ENCODE data around the gene KCNQ1.
A peak's percentile ranks its signal among the peaks of the same experiment; 100 is the strongest.

The KCNQ1 gene

GRCh38 chr11:2444821-2445745 lies at the start of gene KCNQ1:
KCNQ1 (plus strand) TSS chr11:2445008; CDS start chr11:2445099, 91 bp downstream.
- DNase-seq (ENCODE audit: low read depth): no peak

- no peak for DNase-seq (ENCODE audit: low read depth)
Measured at GRCh38 chr11:2395211-2395730, 49.5 kb upstream of the KCNQ1 start.

DNA sequence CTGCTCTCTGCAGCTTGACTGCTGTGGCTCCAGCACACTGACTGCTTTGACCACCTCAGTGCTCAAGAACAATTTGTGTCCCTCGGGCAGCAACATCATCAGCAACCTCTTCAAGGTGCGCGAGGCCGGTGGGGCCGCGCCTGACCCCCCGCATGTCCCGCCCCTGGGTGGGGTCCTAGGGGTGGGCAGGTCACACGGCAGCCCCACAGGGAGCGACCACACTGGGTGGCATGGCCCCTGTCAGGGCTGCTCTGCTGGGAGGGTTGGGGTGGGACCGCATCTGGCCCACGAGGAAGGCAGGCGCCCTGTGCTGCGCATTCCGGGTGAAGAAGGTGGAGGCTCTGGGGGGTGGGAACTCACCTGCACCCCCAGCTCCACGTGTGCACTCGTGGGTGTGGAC lies 49.0 kb upstream of the KCNQ1 start:
- DNase-seq (ENCODE audit: low read depth): no peak

DNA sequence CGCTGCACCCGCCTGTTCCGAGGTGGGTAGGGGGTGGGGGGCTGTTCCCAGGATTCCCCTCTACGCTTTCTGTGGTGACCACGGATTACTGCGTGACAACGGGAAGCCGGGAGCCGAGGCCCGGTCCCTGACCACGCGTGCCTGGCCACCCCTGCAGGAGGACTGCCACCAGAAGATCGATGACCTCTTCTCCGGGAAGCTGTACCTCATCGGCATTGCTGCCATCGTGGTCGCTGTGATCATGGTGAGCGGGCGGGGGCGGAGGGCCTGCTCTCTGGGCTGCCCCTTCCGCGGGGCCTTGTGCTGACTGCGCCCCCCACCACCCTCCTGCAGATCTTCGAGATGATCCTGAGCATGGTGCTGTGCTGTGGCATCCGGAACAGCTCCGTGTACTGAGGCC lies 48.3 kb upstream of the KCNQ1 start:
- DNase-seq (ENCODE audit: low read depth): no peak

DNA sequence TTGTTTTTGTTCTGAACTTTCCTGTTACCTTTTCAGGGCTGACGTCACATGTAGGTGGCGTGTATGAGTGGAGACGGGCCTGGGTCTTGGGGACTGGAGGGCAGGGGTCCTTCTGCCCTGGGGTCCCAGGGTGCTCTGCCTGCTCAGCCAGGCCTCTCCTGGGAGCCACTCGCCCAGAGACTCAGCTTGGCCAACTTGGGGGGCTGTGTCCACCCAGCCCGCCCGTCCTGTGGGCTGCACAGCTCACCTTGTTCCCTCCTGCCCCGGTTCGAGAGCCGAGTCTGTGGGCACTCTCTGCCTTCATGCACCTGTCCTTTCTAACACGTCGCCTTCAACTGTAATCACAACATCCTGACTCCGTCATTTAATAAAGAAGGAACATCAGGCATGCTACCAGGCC lies 47.8 kb upstream of the KCNQ1 start:
- no peak for DNase-seq (ENCODE audit: low read depth)

DNA sequence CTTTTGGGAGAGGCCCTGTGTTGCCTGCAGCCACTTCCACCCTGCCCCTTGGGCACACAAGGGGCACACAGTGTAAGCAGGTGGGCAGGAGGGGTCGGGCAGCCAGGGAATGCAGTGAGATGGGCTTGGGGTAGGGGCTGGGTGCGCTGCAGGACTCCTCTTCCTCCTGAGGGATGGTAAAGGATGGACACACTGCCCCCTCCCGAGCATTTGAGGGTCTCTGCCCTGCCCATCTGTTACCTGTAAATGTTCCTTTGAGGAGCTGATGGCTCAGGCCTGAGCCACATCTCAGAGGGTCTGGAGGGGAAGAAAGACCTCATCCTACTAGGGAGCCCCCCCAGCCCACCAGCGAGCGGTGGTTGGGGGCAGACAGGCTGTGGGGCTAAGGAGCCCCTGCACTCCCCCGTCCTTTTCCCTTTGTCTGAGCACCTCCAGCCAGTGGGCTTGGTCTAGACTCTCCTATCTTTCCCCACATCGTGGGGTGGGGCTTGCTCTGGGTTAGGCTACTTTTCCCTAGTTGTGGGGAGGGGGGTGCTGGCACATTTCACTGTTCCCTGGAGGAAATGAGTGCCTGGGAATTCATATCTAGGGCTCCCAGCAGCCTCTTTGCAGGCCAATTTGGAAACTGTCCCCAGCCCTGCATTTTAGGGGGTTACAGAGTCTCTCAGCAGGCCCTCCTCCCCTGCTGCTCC lies 46.0 kb upstream of the KCNQ1 start:
- no peak for DNase-seq (ENCODE audit: low read depth)

GRCh38 chr11:2399488-2400068 lies 45.2 kb upstream of the KCNQ1 start:
- DNase-seq (ENCODE audit: low read depth): no peak

GRCh38 chr11:2400069-2400761 lies 44.6 kb upstream of the KCNQ1 start, which contains the start of gene TSSC4:
TSSC4 (plus strand) TSS chr11:2400750; CDS start chr11:2402634, 1,884 bp downstream.
- DNase-seq (ENCODE audit: low read depth): peak; percentile 99

DNA sequence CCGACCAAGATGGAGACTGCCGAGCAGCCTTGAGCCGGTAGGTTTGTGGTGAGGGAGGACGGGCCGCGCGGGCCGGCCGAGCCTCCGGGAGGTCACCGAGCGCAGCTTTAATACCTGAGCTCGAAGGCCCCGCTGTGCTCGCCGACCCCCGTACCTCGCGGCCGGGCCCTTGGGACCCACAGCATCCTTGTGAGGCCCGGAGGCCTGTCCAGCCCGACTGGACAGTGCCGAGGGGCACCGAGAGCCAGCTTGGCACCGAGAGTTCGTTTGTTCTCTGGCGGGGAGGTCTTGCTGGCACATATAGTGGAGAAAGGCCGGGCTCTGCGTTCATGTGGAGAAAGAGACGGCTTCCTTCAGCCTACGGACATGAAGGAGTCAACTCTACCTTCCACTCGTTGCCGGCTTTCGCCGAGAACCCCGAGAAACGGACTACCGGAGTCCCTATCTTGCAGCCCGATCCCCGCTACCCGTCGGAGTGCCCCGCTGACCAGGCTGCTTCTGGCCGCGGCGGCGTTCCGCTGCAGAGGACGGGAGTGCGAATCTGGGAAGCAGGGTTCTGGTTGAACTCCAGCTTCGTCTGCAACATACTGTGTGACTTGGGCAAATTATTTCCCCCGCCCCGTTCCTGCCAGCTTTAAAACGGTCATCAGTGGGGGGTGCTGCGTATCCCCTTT lies 43.9 kb upstream of the KCNQ1 start:
- DNase-seq (ENCODE audit: low read depth): no peak

DNA sequence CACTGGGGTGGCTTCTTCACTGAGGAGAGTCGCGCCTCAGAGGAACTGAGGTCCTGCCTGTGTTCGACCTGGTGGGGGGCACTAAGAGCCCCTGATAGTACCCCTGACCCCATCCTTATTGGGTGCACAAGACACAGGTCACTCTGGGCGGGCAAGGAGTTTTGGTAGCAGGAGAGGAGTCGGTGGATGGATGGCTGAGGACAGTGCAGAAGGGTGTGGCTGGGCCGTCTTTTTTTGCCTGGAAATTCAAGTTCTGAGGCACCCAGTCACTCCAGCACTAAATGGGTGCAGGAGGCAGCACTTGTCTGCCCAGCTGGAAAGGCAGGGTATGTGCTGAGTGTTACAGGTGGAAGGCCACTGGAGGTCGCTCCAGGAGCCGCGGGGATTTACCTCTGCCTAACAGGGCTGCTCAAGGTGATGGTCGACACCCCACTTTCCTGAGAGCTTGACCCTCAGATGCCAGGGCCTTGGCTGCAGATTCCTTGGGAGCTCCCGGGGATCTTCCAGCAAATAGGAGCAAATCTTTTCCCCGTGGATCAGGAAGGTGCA lies 43.3 kb upstream of the KCNQ1 start:
- DNase-seq (ENCODE audit: low read depth): no peak

DNA sequence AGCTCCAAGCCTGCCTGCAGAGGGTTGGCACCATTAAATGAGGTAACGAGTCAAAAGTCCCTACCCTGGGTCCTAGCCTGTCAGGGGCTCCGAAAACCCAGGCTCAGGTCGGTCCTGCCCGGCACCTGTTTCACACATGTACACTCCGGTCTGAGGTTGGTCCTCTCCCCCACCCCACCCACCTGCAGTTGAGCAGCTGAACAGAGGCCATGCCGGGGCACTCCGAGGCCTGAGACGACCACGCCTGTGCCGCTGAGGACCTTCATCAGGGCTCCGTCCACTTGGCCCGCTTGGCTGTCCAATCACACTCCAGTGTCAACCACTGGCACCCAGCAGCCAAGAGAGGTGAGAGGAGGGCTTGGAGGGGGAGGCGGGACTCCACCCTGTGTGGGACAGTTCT lies 42.7 kb upstream of the KCNQ1 start:
- no peak for DNase-seq (ENCODE audit: low read depth)

DNA sequence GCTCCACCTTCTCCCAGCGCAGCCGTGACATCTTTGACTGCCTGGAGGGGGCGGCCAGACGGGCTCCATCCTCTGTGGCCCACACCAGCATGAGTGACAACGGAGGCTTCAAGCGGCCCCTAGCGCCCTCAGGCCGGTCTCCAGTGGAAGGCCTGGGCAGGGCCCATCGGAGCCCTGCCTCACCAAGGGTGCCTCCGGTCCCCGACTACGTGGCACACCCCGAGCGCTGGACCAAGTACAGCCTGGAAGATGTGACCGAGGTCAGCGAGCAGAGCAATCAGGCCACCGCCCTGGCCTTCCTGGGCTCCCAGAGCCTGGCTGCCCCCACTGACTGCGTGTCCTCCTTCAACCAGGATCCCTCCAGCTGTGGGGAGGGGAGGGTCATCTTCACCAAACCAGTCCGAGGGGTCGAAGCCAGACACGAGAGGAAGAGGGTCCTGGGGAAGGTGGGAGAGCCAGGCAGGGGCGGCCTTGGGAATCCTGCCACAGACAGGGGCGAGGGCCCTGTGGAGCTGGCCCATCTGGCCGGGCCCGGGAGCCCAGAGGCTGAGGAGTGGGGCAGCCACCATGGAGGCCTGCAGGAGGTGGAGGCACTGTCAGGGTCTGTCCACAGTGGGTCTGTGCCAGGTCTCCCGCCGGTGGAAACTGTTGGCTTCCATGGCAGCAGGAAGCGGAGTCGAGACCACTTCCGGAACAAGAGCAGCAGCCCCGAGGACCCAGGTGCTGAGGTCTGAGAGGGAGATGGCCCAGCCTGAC lies 41.7 kb upstream of the KCNQ1 start:
- DNase-seq (ENCODE audit: low read depth): no peak

DNA sequence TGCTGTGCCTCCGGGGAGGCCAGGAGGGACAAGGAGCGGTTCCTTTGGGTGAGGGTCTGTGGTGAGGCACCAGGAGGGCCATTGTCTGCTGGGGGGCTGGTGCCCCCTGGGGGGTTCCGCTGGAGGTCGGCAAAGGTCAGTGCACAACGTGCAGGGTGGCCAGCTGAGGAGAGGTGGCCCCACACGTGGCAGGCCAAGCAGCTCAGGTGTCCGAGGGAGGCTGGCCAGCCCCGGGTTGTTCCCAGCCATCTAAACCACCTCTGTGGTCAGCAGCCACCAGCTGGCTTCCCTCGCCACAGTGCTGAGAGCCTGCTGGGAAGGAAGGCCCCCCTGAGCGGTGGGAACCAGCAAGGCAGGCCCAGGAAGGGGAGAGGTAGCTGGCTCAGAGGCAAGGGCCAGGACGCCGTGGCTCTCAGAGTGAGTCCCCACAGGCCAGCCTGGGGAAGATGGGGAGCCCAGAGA lies 40.0 kb upstream of the KCNQ1 start:
- DNase-seq (ENCODE audit: low read depth): no peak

GRCh38 chr11:2406451-2406850 lies 38.4 kb upstream of the KCNQ1 start:
- no peak for DNase-seq (ENCODE audit: low read depth)

GRCh38 chr11:2406878-2407410 lies 37.9 kb upstream of the KCNQ1 start:
- no peak for DNase-seq (ENCODE audit: low read depth)

- DNase-seq (ENCODE audit: low read depth): no peak
Measured at GRCh38 chr11:2408671-2409070, 36.1 kb upstream of the KCNQ1 start.

- DNase-seq (ENCODE audit: low read depth): no peak
Measured at GRCh38 chr11:2409126-2409525, 35.7 kb upstream of the KCNQ1 start.

DNA sequence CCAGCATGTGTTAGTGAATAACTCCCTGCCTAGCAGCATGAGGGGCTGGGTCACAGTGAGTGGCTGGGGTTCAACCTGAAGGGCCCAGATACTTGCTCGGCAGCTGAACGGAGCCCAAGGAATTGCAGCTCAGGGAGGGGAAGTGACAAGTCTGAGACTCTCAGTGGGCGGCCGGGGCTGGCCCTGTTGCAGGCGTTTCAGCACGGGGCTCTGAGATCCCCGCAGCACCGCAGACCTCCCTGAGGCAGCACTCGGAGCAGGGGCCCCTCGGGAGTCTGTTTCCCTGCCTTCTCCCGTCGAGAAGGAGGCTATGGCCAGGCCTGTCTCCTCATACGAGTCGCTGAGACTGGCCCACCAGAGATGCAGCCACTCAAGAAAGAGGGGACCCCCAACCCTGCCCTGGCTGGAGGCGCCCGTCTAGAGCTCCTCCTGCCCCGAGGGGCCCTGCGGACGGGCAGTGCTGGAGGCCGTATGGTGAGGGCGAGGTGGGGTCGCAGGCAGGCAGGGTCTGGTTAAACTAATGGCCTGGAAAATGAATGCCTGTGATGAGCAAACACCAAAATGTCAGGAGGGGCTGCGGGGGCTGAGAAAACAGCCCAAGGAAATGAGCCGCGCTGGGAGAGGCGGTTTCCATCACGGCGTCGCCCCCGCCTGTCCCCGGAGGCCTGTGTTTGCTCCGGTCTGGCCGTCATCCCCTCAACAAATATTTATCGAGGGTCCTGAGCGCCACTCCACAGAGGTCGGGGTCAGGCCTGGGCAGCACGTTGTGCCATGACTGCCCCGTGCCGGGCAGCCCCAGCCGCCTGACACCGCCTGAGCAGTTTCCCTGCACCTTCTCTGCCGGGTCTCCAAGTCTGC lies 35.0 kb upstream of the KCNQ1 start:
- DNase-seq (ENCODE audit: low read depth): no peak

- no peak for DNase-seq (ENCODE audit: low read depth)
Measured at GRCh38 chr11:2410616-2411015, 34.2 kb upstream of the KCNQ1 start.

Measured in HS-5 (cell line).